GM12873 (cell line): ENCODE results near the gene GRM1.

Experiments
- CTCF ChIP-seq: IDR thresholded peaks from 2 replicates; pipeline ENCODE4 v1.5.1; 2012; ENCODE audit warnings: low read depth, mild to moderate bottlenecking, moderate library complexity, low read length, control low read depth; ENCODE audit not compliant: insufficient read depth; ENCODE audit errors: missing control alignments

The GRM1 gene

GRCh38 chr6:146210406-146211083, 181.7 kb downstream of the GRM1 start:
- TF ChIP-seq CTCF = no peak

GRCh38 chr6:146211646-146212045, 182.8 kb downstream of the GRM1 start:
- no peak for TF ChIP-seq CTCF

GRCh38 chr6:146212781-146213180, 183.9 kb downstream of the GRM1 start:
- no peak for TF ChIP-seq CTCF

GRCh38 chr6:146219101-146219500, 190.2 kb downstream of the GRM1 start:
- TF ChIP-seq CTCF = no peak

- no peak for TF ChIP-seq CTCF
Measured at GRCh38 chr6:146224449-146224848, 195.6 kb downstream of the GRM1 start.

GRCh38 chr6:146224988-146225387, 196.1 kb downstream of the GRM1 start:
- TF ChIP-seq CTCF = no peak

GRCh38 chr6:146240322-146240721, 211.5 kb downstream of the GRM1 start:
- no peak for TF ChIP-seq CTCF
